IPS-20b (cell line): ENCODE data around the gene CRIM1.
A peak's percentile ranks its signal among the peaks of the same experiment; 100 is the strongest.

Source experiments
- H3K27ac ChIP-seq: one replicate; pipeline ENCODE4 v1.5.1; 2013; ENCODE audit warnings: low read length
- H3K27me3 ChIP-seq: 2 replicates; pipeline ENCODE4 v1.6.1; 2013; ENCODE audit warnings: mild to moderate bottlenecking, low read length, inconsistent platforms; ENCODE audit not compliant: insufficient read depth
- H3K36me3 ChIP-seq: 2 replicates; pipeline ENCODE4 v1.6.1; 2013; ENCODE audit warnings: low read depth, mild to moderate bottlenecking, inconsistent platforms, low read length, moderate library complexity; ENCODE audit not compliant: insufficient read depth
- H3K4me1 ChIP-seq: 2 replicates; pipeline ENCODE4 v1.6.1; 2013; ENCODE audit warnings: mild to moderate bottlenecking, control low read depth, inconsistent platforms, low read length, moderate library complexity; ENCODE audit not compliant: insufficient read depth
- H3K4me3 ChIP-seq: 2 replicates; pipeline ENCODE4 v1.5.1; 2013; ENCODE audit warnings: mild to moderate bottlenecking, low read length, inconsistent platforms
- H3K9ac ChIP-seq: 2 replicates; pipeline ENCODE4 v1.6.1; 2013; ENCODE audit warnings: low read depth, mild to moderate bottlenecking, inconsistent platforms, low read length, moderate library complexity
- H3K9me3 ChIP-seq: 2 replicates; pipeline ENCODE4 v1.6.1; 2013; ENCODE audit warnings: mild to moderate bottlenecking, low read depth, low read length, inconsistent platforms; ENCODE audit not compliant: insufficient read depth

CRIM1 gene

GRCh38 chr2:36582951-36583350 lies 227.4 kb downstream of the CRIM1 start:
- no peak overlapping the region for H3K9ac ChIP-seq
- H3K27me3 ChIP-seq: no peaks in the 10 kb centered on the region
- H3K27ac ChIP-seq: no peak overlapping the region
- H3K36me3 ChIP-seq: peaks cover 79% of the 10 kb centered on the region
- no peak overlapping the region for H3K4me3 ChIP-seq
- H3K4me1 ChIP-seq: no peaks in the 10 kb centered on the region
- no peaks in the 10 kb centered on the region for H3K9me3 ChIP-seq

GRCh38 chr2:36584148-36584794 lies 228.7 kb downstream of the CRIM1 start:
- Histone ChIP-seq H3K9ac (no peak overlapping the region), H3K9me3 (no peaks in the 10 kb centered on the region), H3K27me3 (no peaks in the 10 kb centered on the region), H3K36me3 (peaks cover 77% of the 10 kb centered on the region), H3K4me1 (no peaks in the 10 kb centered on the region), H3K4me3 (no peak overlapping the region), H3K27ac (no peak overlapping the region)

GRCh38 chr2:36586672-36587071 lies 231.1 kb downstream of the CRIM1 start:
- H3K4me3 ChIP-seq: no peak overlapping the region
- no peaks in the 10 kb centered on the region for H3K9me3 ChIP-seq
- no peaks in the 10 kb centered on the region for H3K27me3 ChIP-seq
- no peak overlapping the region for H3K27ac ChIP-seq
- no peaks in the 10 kb centered on the region for H3K4me1 ChIP-seq
- peaks cover 66% of the 10 kb centered on the region for H3K36me3 ChIP-seq
- H3K9ac ChIP-seq: no peak overlapping the region

- Histone ChIP-seq H3K4me1 (no peaks in the 10 kb centered on the region), H3K9ac (no peak overlapping the region), H3K27me3 (no peaks in the 10 kb centered on the region), H3K27ac (no peak overlapping the region), H3K9me3 (no peaks in the 10 kb centered on the region), H3K4me3 (no peak overlapping the region), H3K36me3 (peaks cover 64% of the 10 kb centered on the region)
These were observed 231.5 kb downstream of the CRIM1 start for GRCh38 chr2:36587101-36587500.

- no peaks in the 10 kb centered on the region for H3K27me3 ChIP-seq
- H3K4me1 ChIP-seq: no peaks in the 10 kb centered on the region
- no peak overlapping the region for H3K9ac ChIP-seq
- no peak overlapping the region for H3K27ac ChIP-seq
- H3K4me3 ChIP-seq: no peak overlapping the region
- H3K9me3 ChIP-seq: no peaks in the 10 kb centered on the region
- peaks cover 60% of the 10 kb centered on the region for H3K36me3 ChIP-seq
These were observed 232.0 kb downstream of the CRIM1 start for GRCh38 chr2:36587556-36587955.

- no peak overlapping the region for H3K4me3 ChIP-seq
- H3K27me3 ChIP-seq: no peaks in the 10 kb centered on the region
- H3K4me1 ChIP-seq: no peaks in the 10 kb centered on the region
- H3K36me3 ChIP-seq: peaks cover 44% of the 10 kb centered on the region
- no peak overlapping the region for H3K9ac ChIP-seq
- no peaks in the 10 kb centered on the region for H3K9me3 ChIP-seq
- no peak overlapping the region for H3K27ac ChIP-seq
These were observed 233.7 kb downstream of the CRIM1 start for GRCh38 chr2:36589230-36589630.

GRCh38 chr2:36594849-36595248 lies 239.3 kb downstream of the CRIM1 start:
- H3K27me3 ChIP-seq: peaks cover 35% of the 10 kb centered on the region
- H3K9ac ChIP-seq: no peak overlapping the region
- H3K36me3 ChIP-seq: peaks cover 8% of the 10 kb centered on the region
- H3K4me1 ChIP-seq: peaks cover 12% of the 10 kb centered on the region; the same call in 1 of the 2 replicates
- no peak overlapping the region for H3K27ac ChIP-seq
- no peak overlapping the region for H3K4me3 ChIP-seq
- H3K9me3 ChIP-seq: no peaks in the 10 kb centered on the region

- Histone ChIP-seq H3K27ac (no peak overlapping the region), H3K36me3 (no peaks in the 10 kb centered on the region; the same call in 1 of the 2 replicates), H3K4me3 (peak overlapping the region; percentile 85; the same call in 1 of the 2 replicates), H3K9ac (no peak overlapping the region), H3K9me3 (no peaks in the 10 kb centered on the region), H3K27me3 (peaks cover 35% of the 10 kb centered on the region), H3K4me1 (peaks cover 12% of the 10 kb centered on the region; the same call in 1 of the 2 replicates)
These were observed 240.8 kb downstream of the CRIM1 start for GRCh38 chr2:36596397-36596796.

- no peaks in the 10 kb centered on the region for H3K9me3 ChIP-seq
- peaks cover 12% of the 10 kb centered on the region; the same call in 1 of the 2 replicates for H3K4me1 ChIP-seq
- H3K4me3 ChIP-seq: peak overlapping the region; percentile 85
- no peak overlapping the region for H3K27ac ChIP-seq
- no peaks in the 10 kb centered on the region; the same call in 1 of the 2 replicates for H3K36me3 ChIP-seq
- H3K27me3 ChIP-seq: peaks cover 35% of the 10 kb centered on the region
- peak overlapping the region; percentile 64; the same call in 1 of the 2 replicates for H3K9ac ChIP-seq
These were observed 241.5 kb downstream of the CRIM1 start for GRCh38 chr2:36597003-36597531.

GRCh38 chr2:36597532-36598377 lies 242.2 kb downstream of the CRIM1 start, which contains the start of gene FEZ2:
Gene FEZ2, minus strand, starts transcription at chr2:36598168. Its CDS starts 26 bp downstream, at chr2:36598142.
- Histone ChIP-seq H3K36me3 (no peaks in the 10 kb centered on the region; the same call in 1 of the 2 replicates), H3K27ac (no peak within 1 kb of the TSS), H3K4me3 (peak within 1 kb of the TSS; percentile 85), H3K9me3 (no peaks in the 10 kb centered on the region), H3K4me1 (peaks cover 12% of the 10 kb centered on the region; the same call in 1 of the 2 replicates), H3K27me3 (peaks cover 35% of the 10 kb centered on the region), H3K9ac (peak within 1 kb of the TSS; percentile 64; the same call in 1 of the 2 replicates)
